HG02571 (cell line): ENCODE data around the gene CTAG1A.
"Not testable (repeated sequence)": the region's sequence is repeated elsewhere in the genome, so short reads cannot be mapped to it uniquely, and the experiment has no call there.

Source experiments
- ATAC-seq: cut with Tn5 transposase; IDR thresholded peaks from one replicate; pipeline ENCODE4 v1.9.1; 2021; ENCODE audit warnings: mild to moderate bottlenecking, moderate library complexity; ENCODE audit not compliant: unreplicated experiment

CTAG1A gene

GRCh38 chrX:154570361-154570760, 14.6 kb upstream of the CTAG1A start:
- not testable (repeated sequence) for ATAC-seq

- not testable (repeated sequence) for ATAC-seq
Observed at GRCh38 chrX:154573061-154573460, 11.9 kb upstream of the CTAG1A start.

GRCh38 chrX:154575076-154575475, 9.9 kb upstream of the CTAG1A start:
- ATAC-seq: not testable (repeated sequence)

GRCh38 chrX:154582994-154583393, 1.9 kb upstream of the CTAG1A start:
- ATAC-seq: not testable (repeated sequence)

GRCh38 chrX:154590415-154590814, 5.5 kb downstream of the CTAG1A start:
- ATAC-seq: not testable (repeated sequence)

GRCh38 chrX:154592505-154592904, 7.6 kb downstream of the CTAG1A start:
- no peak for ATAC-seq

GRCh38 chrX:154593201-154593600, 8.3 kb downstream of the CTAG1A start:
- ATAC-seq: no peak

GRCh38 chrX:154594491-154594890, 9.6 kb downstream of the CTAG1A start:
- no peak for ATAC-seq

- ATAC-seq: no peak
Observed at GRCh38 chrX:154595559-154596249, 10.8 kb downstream of the CTAG1A start.

- ATAC-seq: no peak
Observed at GRCh38 chrX:154596290-154596929, 11.5 kb downstream of the CTAG1A start.

GRCh38 chrX:154597221-154597620, 12.3 kb downstream of the CTAG1A start:
- no peak for ATAC-seq

GRCh38 chrX:154598656-154599055, 13.7 kb downstream of the CTAG1A start:
- no peak for ATAC-seq

- no peak for ATAC-seq
Observed at GRCh38 chrX:154599531-154599930, 14.6 kb downstream of the CTAG1A start.

- no peak for ATAC-seq
Observed at GRCh38 chrX:154600759-154601374, 15.9 kb downstream of the CTAG1A start.

- ATAC-seq: no peak
Observed at GRCh38 chrX:154602226-154602625, 17.3 kb downstream of the CTAG1A start.

- ATAC-seq: no peak
Observed at GRCh38 chrX:154602766-154603437, 18.0 kb downstream of the CTAG1A start.

- ATAC-seq: no peak
Observed at GRCh38 chrX:154603438-154604430, 18.8 kb downstream of the CTAG1A start.

GRCh38 chrX:154605566-154605965, 20.6 kb downstream of the CTAG1A start:
- no peak for ATAC-seq

- ATAC-seq: no peak
Observed at GRCh38 chrX:154607370-154607769, 22.4 kb downstream of the CTAG1A start.

GRCh38 chrX:154607976-154608375, 23.0 kb downstream of the CTAG1A start:
- not testable (repeated sequence) for ATAC-seq
